D341Med (cell line): ENCODE measurements around the gene SMOC1.
"Not testable (repeated sequence)": the region's sequence is repeated elsewhere in the genome, so short reads cannot be mapped to it uniquely, and the experiment has no call there.

Source experiments
- DNase-seq: peaks from one replicate; pipeline ENCODE4 v3.0.0; 2012; ENCODE audit warnings: low spot score

The SMOC1 gene

GRCh38 chr14:69901113-69901951, 22.1 kb downstream of the SMOC1 start:
- no peak for DNase-seq

GRCh38 chr14:69903046-69903445, 23.8 kb downstream of the SMOC1 start:
- not testable (repeated sequence) for DNase-seq

- no peak for DNase-seq
These were observed 25.0 kb downstream of the SMOC1 start for GRCh38 chr14:69904246-69904645.

GRCh38 chr14:69906201-69906600, 27.0 kb downstream of the SMOC1 start:
- DNase-seq: no peak

GRCh38 chr14:69909826-69910550, 30.8 kb downstream of the SMOC1 start:
- no peak for DNase-seq

GRCh38 chr14:69910871-69911270, 31.7 kb downstream of the SMOC1 start:
- DNase-seq: no peak

- DNase-seq: no peak
These were observed 34.5 kb downstream of the SMOC1 start for GRCh38 chr14:69913686-69914085.

GRCh38 chr14:69916396-69916795, 37.2 kb downstream of the SMOC1 start:
- no peak for DNase-seq

GRCh38 chr14:69917287-69917686, 38.1 kb downstream of the SMOC1 start:
- no peak for DNase-seq

GRCh38 chr14:69919815-69920214, 40.6 kb downstream of the SMOC1 start:
- no peak for DNase-seq

GRCh38 chr14:69921052-69921451, 41.8 kb downstream of the SMOC1 start:
- DNase-seq: no peak

GRCh38 chr14:69922198-69922597, 43.0 kb downstream of the SMOC1 start:
- no peak for DNase-seq

- no peak for DNase-seq
These were observed 45.0 kb downstream of the SMOC1 start for GRCh38 chr14:69924201-69924600.

- DNase-seq: no peak
These were observed 48.9 kb downstream of the SMOC1 start for GRCh38 chr14:69928111-69928523.

- DNase-seq: no peak
These were observed 51.7 kb downstream of the SMOC1 start for GRCh38 chr14:69930780-69931379.

- DNase-seq: no peak
These were observed 52.7 kb downstream of the SMOC1 start for GRCh38 chr14:69931960-69932359.

GRCh38 chr14:69932391-69932790, 53.2 kb downstream of the SMOC1 start:
- no peak for DNase-seq

- no peak for DNase-seq
These were observed 54.5 kb downstream of the SMOC1 start for GRCh38 chr14:69933623-69934275.

GRCh38 chr14:69937367-69938081, 58.3 kb downstream of the SMOC1 start:
- DNase-seq: no peak

- no peak for DNase-seq
These were observed 59.5 kb downstream of the SMOC1 start for GRCh38 chr14:69938751-69939150.
